H1 (cell line): Measurements from ENCODE around the gene THAP9. TPM values are rescaled to one million over a fixed set of nuclear protein-coding genes. Genes with fewer than 3 reads are reported as not detected.
A peak's percentile ranks its signal among the peaks of the same experiment; 100 is the strongest.

Experiments
- CTCF ChIA-PET: fragments of 300-600 bp; sonication (Branson Sonifier 250); formaldehyde crosslinking; loops from one replicate; lab custom pipeline; 2021; ENCODE audit not compliant: partially characterized antibody; lab: Charles Lee
- POLR2A ChIA-PET: fragments of 300-600 bp; sonication (Branson Sonifier 250); formaldehyde crosslinking; loops from one replicate; lab custom pipeline; 2021; ENCODE audit warnings: inconsistent platforms; ENCODE audit not compliant: partially characterized antibody; lab: Charles Lee
- DNase-seq, 2 experiments: peaks; one replicate each; pipeline versions ENCODE4 v3.0.0 to v3.0.0-alpha.2; 2010 to 2022; ENCODE audit warnings: low spot score in 2 of 2, low read depth in 1 of 2, mixed read lengths in 1 of 2
- FAIRE-seq: peaks from 2 replicates; lab custom pipeline; 2011; peaks lifted over from hg19 to GRCh38; lab: Jason Lieb, UNC
- H2AFZ ChIP-seq: 2 replicates; pipeline ENCODE4 v1.8.1; 2012; ENCODE audit warnings: low read length, inconsistent platforms
- H2AK5ac ChIP-seq: 2 replicates; pipeline ENCODE4 v1.6.1; 2013; ENCODE audit warnings: low read depth, low read length
- H2BK120ac ChIP-seq: replicated peaks from 2 replicates; pipeline ENCODE3; 2013; ENCODE audit warnings: low read depth, low read length, inconsistent platforms
- H2BK12ac ChIP-seq: 2 replicates; pipeline ENCODE4 v1.6.1; 2013; ENCODE audit warnings: low read depth, low read length
- H2BK15ac ChIP-seq: 2 replicates; pipeline ENCODE4 v1.6.1; 2013; ENCODE audit warnings: low read length
- H2BK20ac ChIP-seq: 2 replicates; pipeline ENCODE4 v1.6.1; 2013; ENCODE audit warnings: low read length
- H2BK5ac ChIP-seq: 2 replicates; pipeline ENCODE4 v1.6.1; 2013; ENCODE audit warnings: low read depth, low read length
- H3K14ac ChIP-seq: 2 replicates; pipeline ENCODE4 v1.6.1; 2013; ENCODE audit warnings: inconsistent platforms; ENCODE audit not compliant: insufficient read length
- H3K18ac ChIP-seq: 2 replicates; pipeline ENCODE4 v1.6.1; 2013; ENCODE audit warnings: low read length; ENCODE audit errors: extremely low read depth
- H3K23ac ChIP-seq: 2 replicates; pipeline ENCODE4 v1.6.1; 2013; ENCODE audit warnings: inconsistent platforms; ENCODE audit not compliant: insufficient read length
- H3K23me2 ChIP-seq: 2 replicates; pipeline ENCODE4 v1.6.1; 2013; ENCODE audit warnings: low read depth, low read length
- H3K27ac ChIP-seq: 2 replicates; pipeline ENCODE4 v1.6.1; 2011; ENCODE audit warnings: low read depth, low read length, inconsistent platforms
- H3K27me3 ChIP-seq, 4 experiments: replicated peaks in 1 of 4; 1 replicate in 1 of 4; 2 replicates in 3 of 4; pipeline versions ENCODE4 v1.6.1 to v1.8.1; 2011 to 2013; ENCODE audit warnings: low read length in 3 of 4, mild to moderate bottlenecking in 3 of 4, inconsistent platforms in 2 of 4, mixed read lengths in 2 of 4, moderate library complexity in 1 of 4; ENCODE audit not compliant: control insufficient read depth in 3 of 4, insufficient read depth in 3 of 4; ENCODE audit errors: extremely low read depth in 1 of 4
- H3K36me3 ChIP-seq, 4 experiments: 2 replicates each; pipeline versions ENCODE4 v1.6.1 to v1.8.1; 2011 to 2013; ENCODE audit warnings: mild to moderate bottlenecking in 4 of 4, low read length in 3 of 4, moderate library complexity in 2 of 4, control low read depth in 1 of 4, inconsistent platforms in 1 of 4; ENCODE audit not compliant: insufficient read depth in 4 of 4, control insufficient read depth in 2 of 4
- H3K4ac ChIP-seq: replicated peaks from 2 replicates; pipeline ENCODE3; 2013; ENCODE audit warnings: low read length, low read depth, mixed read lengths, inconsistent platforms; ENCODE audit not compliant: insufficient read length
- H3K4me1 ChIP-seq, 4 experiments: replicated peaks in 1 of 4; 1 replicate in 1 of 4; 2 replicates in 3 of 4; pipeline versions ENCODE4 v1.6.1 to v1.8.1; 2011 to 2013; ENCODE audit warnings: low read length in 3 of 4, inconsistent platforms in 2 of 4, mixed read lengths in 1 of 4; ENCODE audit not compliant: insufficient read depth in 4 of 4, control insufficient read depth in 3 of 4
- H3K4me2 ChIP-seq, 2 experiments: 2 replicates each; pipeline versions ENCODE4 v1.6.1 to v1.8.1; 2011 to 2013; ENCODE audit warnings: low read depth in 2 of 2, low read length in 2 of 2, control low read depth in 1 of 2, inconsistent platforms in 1 of 2, mild to moderate bottlenecking in 1 of 2; ENCODE audit not compliant: insufficient read depth in 1 of 2
- H3K4me3 ChIP-seq, 4 experiments: fragments of 200-600, 300-600 bp in 1 of 4; sonication (generic), shearing (Covaris generic), sonication (Bioruptor Twin) in 1 of 4; 2 replicates each; pipeline versions ENCODE4 v1.5.1 to v1.8.1; 2011 to 2016; ENCODE audit warnings: low read length in 4 of 4, low read depth in 3 of 4, control low read depth in 2 of 4, inconsistent platforms in 2 of 4, mild to moderate bottlenecking in 2 of 4, mixed read lengths in 1 of 4, moderate library complexity in 1 of 4; ENCODE audit not compliant: insufficient read depth in 2 of 4; ENCODE audit errors: extremely low read depth in 1 of 4
- H3K56ac ChIP-seq: replicated peaks from 2 replicates; pipeline ENCODE3; 2013; ENCODE audit warnings: low read depth, mild to moderate bottlenecking, mixed read lengths, low read length, inconsistent platforms; ENCODE audit not compliant: insufficient read length
- H3K79me1 ChIP-seq: 2 replicates; pipeline ENCODE4 v1.6.1; 2013; ENCODE audit warnings: low read depth, low read length, control low read depth
- H3K79me2 ChIP-seq, 2 experiments: 2 replicates each; pipeline versions ENCODE4 v1.6.1 to v1.8.1; 2012 to 2013; ENCODE audit warnings: low read length in 2 of 2, mild to moderate bottlenecking in 2 of 2, inconsistent platforms in 1 of 2; ENCODE audit not compliant: insufficient read depth in 2 of 2, control insufficient read depth in 1 of 2
- H3K9ac ChIP-seq, 4 experiments: replicated peaks in 1 of 4; 1 replicate in 1 of 4; 2 replicates in 3 of 4; pipeline versions ENCODE4 v1.6.1 to v1.8.1; 2011 to 2013; ENCODE audit warnings: low read depth in 3 of 4, low read length in 3 of 4, control low read depth in 2 of 4, mild to moderate bottlenecking in 2 of 4, moderate library complexity in 2 of 4, inconsistent platforms in 1 of 4; ENCODE audit errors: extremely low read depth in 1 of 4
- H3K9me3 ChIP-seq, 2 experiments: 2 replicates each; pipeline versions ENCODE4 v1.6.1 to v1.8.1; 2012 to 2013; ENCODE audit warnings: mild to moderate bottlenecking in 2 of 2, moderate library complexity in 2 of 2, control low read depth in 1 of 2, inconsistent platforms in 1 of 2, low read depth in 1 of 2, low read length in 1 of 2, mixed read lengths in 1 of 2; ENCODE audit not compliant: insufficient read depth in 2 of 2
- H4K20me1 ChIP-seq, 2 experiments: replicated peaks in 1 of 2; 2 replicates each; pipeline versions ENCODE3 to v1.8.1; 2011 to 2013; ENCODE audit warnings: inconsistent platforms in 2 of 2, low read length in 2 of 2, mild to moderate bottlenecking in 1 of 2; ENCODE audit not compliant: insufficient read depth in 2 of 2, control insufficient read depth in 1 of 2
- H4K5ac ChIP-seq: 2 replicates; pipeline ENCODE4 v1.6.1; 2013; ENCODE audit warnings: low read length, low read depth, mixed read lengths, inconsistent platforms; ENCODE audit not compliant: insufficient read length
- H4K8ac ChIP-seq: 2 replicates; pipeline ENCODE4 v1.8.0; 2013; ENCODE audit warnings: mild to moderate bottlenecking, moderate library complexity, low read length, inconsistent platforms; ENCODE audit not compliant: insufficient read depth; ENCODE audit errors: extremely low read depth
- H4K91ac ChIP-seq: replicated peaks from 2 replicates; pipeline ENCODE3; 2013; ENCODE audit warnings: low read length, mixed read lengths, inconsistent platforms; ENCODE audit not compliant: insufficient read length
- POLR2A ChIP-seq, 2 experiments: IDR thresholded peaks; 1 replicate in 1 of 2; 2 replicates in 1 of 2; pipeline ENCODE4 v1.6.1; 2011; ENCODE audit warnings: low read depth in 2 of 2, low read length in 2 of 2, mild to moderate bottlenecking in 2 of 2; ENCODE audit errors: control extremely low read depth in 1 of 2
- RAD21 ChIP-seq, 2 experiments: IDR thresholded peaks in 1 of 2; conservative IDR thresholded peaks in 1 of 2; 2 replicates each; pipeline ENCODE4 v1.6.1; 2011; ENCODE audit warnings: low read depth in 2 of 2, low read length in 2 of 2, improper control_type of control experiment in 1 of 2, inconsistent platforms in 1 of 2, mild to moderate bottlenecking in 1 of 2, moderate library complexity in 1 of 2
- RNF2 ChIP-seq: fragments of 200-900, 300-1000 bp; sonication (generic); IDR thresholded peaks from 2 replicates; pipeline ENCODE4 v1.7.1; 2016; ENCODE audit warnings: borderline replicate concordance, low read depth, mild to moderate bottlenecking, antibody characterized with exemption, low read length; ENCODE audit not compliant: poor library complexity, severe bottlenecking; ENCODE audit errors: missing control alignments
- SIN3A ChIP-seq, 2 experiments: IDR thresholded peaks in 1 of 2; conservative IDR thresholded peaks in 1 of 2; 2 replicates each; pipeline ENCODE4 v1.6.1; 2011 to 2012; ENCODE audit warnings: low read length in 2 of 2, improper control_type of control experiment in 1 of 2, low read depth in 1 of 2, mild to moderate bottlenecking in 1 of 2
- SIX5 ChIP-seq: IDR thresholded peaks from 2 replicates; pipeline ENCODE4 v1.6.1; 2011; ENCODE audit warnings: mild to moderate bottlenecking, low read depth, low read length
- WGBS, 2 experiments: shearing (Covaris generic) in 1 of 2; methylation state at CpG; one replicate each; pipeline versions ENCODE4 v1.1.6 to v1.1.7; 2013 to 2015; ENCODE audit warnings: low lambda C conversion rate in 2 of 2, mixed read lengths in 2 of 2, inconsistent platforms in 1 of 2, low coverage in 1 of 2, missing lambda C conversion rate in 1 of 2; ENCODE audit not compliant: insufficient replicate concordance in 2 of 2, insufficient coverage in 1 of 2, insufficient read length in 1 of 2; ENCODE audit errors: extremely low coverage in 1 of 2, missing lambda C conversion rate in 1 of 2; 5-methylcytosine and 5-hydroxymethylcytosine counted together
- polyA plus RNA-seq, 7 experiments: library from polyadenylated mRNA; depleted of rRNA in 3 of 7; stranded (reverse) in 5 of 7; unstranded in 2 of 7; fragments of >200 nt in 5 of 7; fragments of 200-250 nt in 2 of 7; gene quantifications; 1 replicate in 5 of 7; 2 replicates in 1 of 7; 4 replicates in 1 of 7; pipeline versions ENCODE4 v1.2.1 to v1.2.3, GENCODE V29; 2011 to 2013; ENCODE audit warnings: missing spikeins in 2 of 7, mixed read lengths in 2 of 7
- total RNA-seq: library from RNA; stranded (reverse); fragmentation: NEBNext Ultra II Directional; extraction: Animal tissue kit (Norgen Biotek cat#: 25700); gene quantifications from 2 replicates; pipeline ENCODE4 v1.2.1, GENCODE V29; 2021
- TF ChIP-seq, protein P1 (sequence below), 3 experiments: IDR thresholded peaks; 1 replicate in 2 of 3; 2 replicates in 1 of 3; pipeline versions ENCODE4 v1.5.1 to v1.6.1; 2011; ENCODE audit warnings: low read length in 3 of 3, mild to moderate bottlenecking in 3 of 3, inconsistent platforms in 2 of 3, low read depth in 1 of 3, moderate library complexity in 1 of 3; ENCODE audit not compliant: insufficient read depth in 1 of 3; ENCODE audit errors: control extremely low read depth in 1 of 3

Gene THAP9
- total and polyA plus RNA-seq, 2 of the 8 experiments (the other 6 are each of a cell fraction or from before 2014, with no cell fraction given) = 6.1 to 13.2 TPM

DNA sequence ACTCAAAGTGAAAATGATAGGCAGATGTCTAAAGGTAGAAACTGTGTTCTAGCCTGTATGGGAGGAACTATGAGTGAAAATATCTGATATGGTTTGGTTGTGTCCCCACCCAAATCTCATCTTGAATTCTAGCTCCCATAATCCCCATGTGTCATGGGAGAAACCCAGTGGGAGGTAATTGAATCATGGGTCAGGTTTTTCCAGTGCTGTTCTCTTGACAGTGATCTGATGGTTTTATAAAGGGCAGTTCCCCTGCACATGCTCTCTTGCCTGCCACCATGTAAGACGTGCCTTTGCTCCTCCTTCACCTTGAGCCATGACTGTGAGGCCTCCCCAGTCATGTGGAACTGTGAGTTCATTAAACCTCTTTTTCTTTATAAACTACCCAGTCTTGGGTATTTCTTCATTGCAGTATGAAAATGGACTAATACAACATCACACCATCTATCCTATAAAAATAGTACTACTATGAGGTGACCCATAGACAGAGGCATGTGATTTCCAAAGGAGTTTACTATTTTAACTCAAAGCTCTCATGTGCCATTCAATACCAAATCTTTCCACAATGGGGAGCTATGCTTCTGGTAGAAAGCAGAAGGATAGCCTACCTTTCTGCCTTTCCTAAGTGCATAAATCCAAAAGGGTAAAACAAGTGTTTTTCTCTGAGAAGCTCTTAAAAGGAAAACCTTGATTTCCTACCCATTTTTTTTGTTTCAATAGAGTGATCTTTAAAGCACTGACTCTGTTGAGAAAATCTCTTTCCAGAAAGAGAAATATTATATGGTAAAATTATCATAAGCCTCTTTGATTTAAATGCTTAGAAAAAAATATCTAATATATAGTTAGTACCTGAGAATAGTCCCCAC lies 48.4 kb upstream of the THAP9 start:
- Histone ChIP-seq H3K9ac (no peak overlapping the region), H3K56ac (no peak overlapping the region), H3K18ac (no peak overlapping the region), H2BK20ac (no peak overlapping the region), H3K23ac (no peak overlapping the region), H3K23me2 (no peaks in the 10 kb centered on the region), H4K8ac (no peak overlapping the region), H2BK120ac (no peak overlapping the region), H2BK15ac (no peak overlapping the region), H3K9me3 (no peaks in the 10 kb centered on the region), H2BK12ac (no peak overlapping the region), H2AK5ac (no peak overlapping the region), H3K4me1 (no peaks in the 10 kb centered on the region), H3K36me3 (peaks cover 29 to 80% (median 54%) of the 10 kb centered on the region in 4 experiments), H4K20me1 (peaks cover 2% of the 10 kb centered on the region in 2 experiments), H3K27ac (no peak overlapping the region), H3K4me3 (no peak overlapping the region), H3K27me3 (no peaks in the 10 kb centered on the region), H3K4me2 (no peak overlapping the region), H4K5ac (no peak overlapping the region), H3K4ac (no peak overlapping the region), H2BK5ac (no peak overlapping the region), H4K91ac (no peak overlapping the region), H3K79me2 (no peaks in the 10 kb centered on the region), H2AFZ (no peak overlapping the region), H3K79me1 (no peaks in the 10 kb centered on the region), H3K14ac (no peak overlapping the region)
- CTCF ChIA-PET = interaction anchor here (0.6 to 2.6 kb wide), 21 partner anchors 10 to 428 kb away, joined by 3 to 24 read pairs (median 4); partner anchors contain the start of gene THAP9
- no peak for DNase-seq
- FAIRE-seq = peak; percentile 13
- POLR2A ChIA-PET = interaction anchor here (1.0 to 1.1 kb wide), 2 partner anchors 10 to 48 kb away, joined by 3 to 5 read pairs; partner anchors contain the start of gene THAP9
- 93% methylated on average over 1 of the region's 1 CpG; no CpG with 5 or more reads in 1 of the 2 experiments for WGBS, 2 experiments
- TF ChIP-seq RNF2 = no peak
- TF ChIP-seq SIX5 = no peak
- no peak for TF ChIP-seq POLR2A (IDR thresholded peaks at IDR 0.05; ENCODE audit: control extremely low read depth in 1 of 2, low read depth in 2 of 2, low read length in 2 of 2)
- no peak for TF ChIP-seq SIN3A (conservative IDR thresholded peaks at IDR 0.05 in 1 of 2, IDR thresholded peaks at IDR 0.05 in 1 of 2; ENCODE audit: low read depth in 1 of 2, low read length in 2 of 2)
- TF ChIP-seq RAD21 (IDR thresholded peaks at IDR 0.05 in 1 of 2, conservative IDR thresholded peaks at IDR 0.05 in 1 of 2; ENCODE audit: low read depth in 2 of 2, low read length in 2 of 2) = peak; percentile 46 to 53
- TF ChIP-seq, protein P1, sequence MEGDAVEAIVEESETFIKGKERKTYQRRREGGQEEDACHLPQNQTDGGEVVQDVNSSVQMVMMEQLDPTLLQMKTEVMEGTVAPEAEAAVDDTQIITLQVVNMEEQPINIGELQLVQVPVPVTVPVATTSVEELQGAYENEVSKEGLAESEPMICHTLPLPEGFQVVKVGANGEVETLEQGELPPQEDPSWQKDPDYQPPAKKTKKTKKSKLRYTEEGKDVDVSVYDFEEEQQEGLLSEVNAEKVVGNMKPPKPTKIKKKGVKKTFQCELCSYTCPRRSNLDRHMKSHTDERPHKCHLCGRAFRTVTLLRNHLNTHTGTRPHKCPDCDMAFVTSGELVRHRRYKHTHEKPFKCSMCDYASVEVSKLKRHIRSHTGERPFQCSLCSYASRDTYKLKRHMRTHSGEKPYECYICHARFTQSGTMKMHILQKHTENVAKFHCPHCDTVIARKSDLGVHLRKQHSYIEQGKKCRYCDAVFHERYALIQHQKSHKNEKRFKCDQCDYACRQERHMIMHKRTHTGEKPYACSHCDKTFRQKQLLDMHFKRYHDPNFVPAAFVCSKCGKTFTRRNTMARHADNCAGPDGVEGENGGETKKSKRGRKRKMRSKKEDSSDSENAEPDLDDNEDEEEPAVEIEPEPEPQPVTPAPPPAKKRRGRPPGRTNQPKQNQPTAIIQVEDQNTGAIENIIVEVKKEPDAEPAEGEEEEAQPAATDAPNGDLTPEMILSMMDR (IDR thresholded peaks at IDR 0.05; ENCODE audit: control extremely low read depth in 1 of 3, insufficient read depth in 1 of 3, low read depth in 1 of 3, low read length in 3 of 3) = peak in 1 of 3 experiments; percentile 52; a peak in 1 of 4 replicates
